Chondrocyte (in vitro differentiated cells): ENCODE results near the gene SUCLG1. TPM values are rescaled to one million over a fixed set of nuclear protein-coding genes. Genes with fewer than 3 reads are reported as not detected.

Experiments used
- DNase-seq: peaks from one replicate; pipeline ENCODE4 v3.0.0; 2021; ENCODE audit warnings: mixed read lengths, low spot score
- H3K27ac Mint-ChIP-seq: one replicate; pipeline ENCODE4 v1.8.0; 2021; ENCODE audit warnings: mild to moderate bottlenecking, moderate library complexity, mixed read lengths; ENCODE audit not compliant: unreplicated experiment
- H3K27me3 Mint-ChIP-seq: 2 replicates; pipeline ENCODE4 v1.8.0; 2021; ENCODE audit warnings: low read depth, mixed read lengths
- H3K36me3 Mint-ChIP-seq: 2 replicates; pipeline ENCODE4 v1.8.0; 2021; ENCODE audit warnings: low read depth, mixed read lengths
- H3K4me1 Mint-ChIP-seq: 2 replicates; pipeline ENCODE4 v1.8.0; 2021; ENCODE audit warnings: low read depth, mild to moderate bottlenecking, mixed read lengths
- H3K4me3 Mint-ChIP-seq: one replicate; pipeline ENCODE4 v1.8.0; 2021; ENCODE audit warnings: mild to moderate bottlenecking, moderate library complexity, mixed read lengths; ENCODE audit not compliant: unreplicated experiment
- H3K9me3 Mint-ChIP-seq: 2 replicates; pipeline ENCODE4 v1.8.0; 2021; ENCODE audit warnings: low read depth, mixed read lengths
- total RNA-seq: library from RNA; stranded (reverse); gene quantifications from 3 replicates; pipeline ENCODE4 v1.2.1, GENCODE V29; 2021
- TF ChIP-seq, protein P1 (sequence below): fragments of 200-600 bp; sonication (generic); IDR thresholded peaks from 2 replicates; pipeline ENCODE4 v1.5.0; 2021; ENCODE audit warnings: antibody characterized with exemption, mild to moderate bottlenecking, moderate library complexity

SUCLG1 gene
- total RNA-seq, 1 donor from 2014 or later, result 38.3 TPM

DNA sequence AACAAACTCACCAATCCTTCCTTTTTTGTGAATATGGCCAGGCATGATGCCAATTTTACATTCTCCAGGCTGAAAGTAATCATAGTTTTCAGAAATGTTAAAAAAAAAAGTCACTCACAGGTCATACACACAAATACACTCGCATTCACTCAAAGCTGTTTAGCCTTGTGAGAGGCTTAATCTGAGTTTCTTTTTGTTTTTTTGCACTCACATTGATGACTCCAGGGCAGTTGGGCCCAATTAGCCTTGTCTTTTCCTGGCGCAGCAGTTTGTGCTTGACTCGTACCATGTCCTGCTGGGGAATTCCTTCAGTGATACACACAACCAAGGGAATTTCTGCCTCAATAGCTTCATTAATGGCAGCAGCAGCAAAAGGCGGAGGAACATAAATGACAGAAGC is 18.0 kb downstream of the SUCLG1 start:
- TF ChIP-seq, protein P1, sequence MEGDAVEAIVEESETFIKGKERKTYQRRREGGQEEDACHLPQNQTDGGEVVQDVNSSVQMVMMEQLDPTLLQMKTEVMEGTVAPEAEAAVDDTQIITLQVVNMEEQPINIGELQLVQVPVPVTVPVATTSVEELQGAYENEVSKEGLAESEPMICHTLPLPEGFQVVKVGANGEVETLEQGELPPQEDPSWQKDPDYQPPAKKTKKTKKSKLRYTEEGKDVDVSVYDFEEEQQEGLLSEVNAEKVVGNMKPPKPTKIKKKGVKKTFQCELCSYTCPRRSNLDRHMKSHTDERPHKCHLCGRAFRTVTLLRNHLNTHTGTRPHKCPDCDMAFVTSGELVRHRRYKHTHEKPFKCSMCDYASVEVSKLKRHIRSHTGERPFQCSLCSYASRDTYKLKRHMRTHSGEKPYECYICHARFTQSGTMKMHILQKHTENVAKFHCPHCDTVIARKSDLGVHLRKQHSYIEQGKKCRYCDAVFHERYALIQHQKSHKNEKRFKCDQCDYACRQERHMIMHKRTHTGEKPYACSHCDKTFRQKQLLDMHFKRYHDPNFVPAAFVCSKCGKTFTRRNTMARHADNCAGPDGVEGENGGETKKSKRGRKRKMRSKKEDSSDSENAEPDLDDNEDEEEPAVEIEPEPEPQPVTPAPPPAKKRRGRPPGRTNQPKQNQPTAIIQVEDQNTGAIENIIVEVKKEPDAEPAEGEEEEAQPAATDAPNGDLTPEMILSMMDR, result no peak
- Mint-ChIP-seq H3K9me3 (peaks cover 5% of the 10 kb centered on the region), H3K27me3 (no peaks in the 10 kb centered on the region), H3K27ac (no peak overlapping the region), H3K4me3 (no peak overlapping the region), H3K4me1 (peaks cover 13% of the 10 kb centered on the region), H3K36me3 (peaks cover 41% of the 10 kb centered on the region)
- DNase-seq, result no peak

DNA sequence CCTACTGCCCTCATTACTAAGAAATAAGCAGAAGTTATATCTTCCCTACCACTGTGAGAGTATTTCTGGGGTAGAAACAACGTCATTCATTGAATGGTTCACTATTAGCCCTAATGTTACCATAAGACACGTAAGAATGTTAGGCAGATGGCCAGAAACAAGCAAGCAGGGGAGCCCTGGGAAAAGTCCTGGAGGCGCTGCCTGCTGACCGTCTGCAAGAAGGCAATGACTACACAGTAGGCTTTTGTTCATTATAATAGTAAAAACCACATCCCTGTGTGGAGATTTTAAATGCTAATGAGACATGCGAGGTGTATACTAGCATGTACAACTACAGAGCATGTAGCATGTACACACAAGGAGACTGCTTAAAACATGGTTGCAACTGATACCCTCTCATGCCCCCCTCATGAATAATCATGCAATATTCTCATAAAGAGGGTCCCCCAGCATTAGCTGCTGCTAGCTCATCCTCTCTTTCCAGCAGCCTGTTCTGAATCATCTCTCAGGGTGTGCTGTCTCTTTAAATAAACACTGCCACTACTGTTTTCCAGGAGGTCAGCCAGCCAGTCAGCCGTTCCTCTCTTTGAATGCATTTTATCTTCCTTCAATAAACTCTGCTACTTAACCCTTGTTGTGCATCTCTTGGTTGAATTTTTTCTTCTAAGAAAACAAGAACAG is 23.6 kb downstream of the SUCLG1 start:
- peaks cover 33% of the 10 kb centered on the region for H3K36me3 Mint-ChIP-seq
- no peaks in the 10 kb centered on the region for H3K9me3 Mint-ChIP-seq
- no peak overlapping the region for H3K27ac Mint-ChIP-seq
- H3K4me1 Mint-ChIP-seq, result peaks cover 17% of the 10 kb centered on the region
- no peak for DNase-seq
- TF ChIP-seq, protein P1, result no peak
- H3K27me3 Mint-ChIP-seq, result no peaks in the 10 kb centered on the region
- no peak overlapping the region for H3K4me3 Mint-ChIP-seq

DNA sequence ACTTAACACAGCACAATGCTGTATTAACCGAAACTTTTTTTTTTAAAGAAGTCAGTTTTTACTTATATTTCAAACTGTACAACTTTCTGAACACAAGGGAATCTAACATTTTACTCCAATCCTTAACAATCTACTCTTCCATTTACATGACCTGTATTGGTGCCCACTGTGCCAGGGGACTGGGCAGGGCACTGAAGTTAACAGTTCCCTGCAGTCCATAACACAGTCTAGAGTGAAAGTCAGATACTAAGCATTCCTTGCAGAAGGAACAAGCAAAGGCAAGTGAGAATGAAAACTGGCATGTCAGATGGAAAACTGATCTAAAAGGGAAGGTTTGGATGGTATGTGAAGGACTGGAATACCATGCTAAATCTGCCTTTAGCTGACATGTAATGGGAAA is 29.8 kb downstream of the SUCLG1 start:
- no peaks in the 10 kb centered on the region for H3K27me3 Mint-ChIP-seq
- H3K9me3 Mint-ChIP-seq, result no peaks in the 10 kb centered on the region
- H3K4me3 Mint-ChIP-seq, result no peak overlapping the region
- TF ChIP-seq, protein P1, result no peak
- DNase-seq, result no peak
- no peak overlapping the region for H3K27ac Mint-ChIP-seq
- peaks cover 2% of the 10 kb centered on the region for H3K4me1 Mint-ChIP-seq
- H3K36me3 Mint-ChIP-seq, result peaks cover 35% of the 10 kb centered on the region

DNA sequence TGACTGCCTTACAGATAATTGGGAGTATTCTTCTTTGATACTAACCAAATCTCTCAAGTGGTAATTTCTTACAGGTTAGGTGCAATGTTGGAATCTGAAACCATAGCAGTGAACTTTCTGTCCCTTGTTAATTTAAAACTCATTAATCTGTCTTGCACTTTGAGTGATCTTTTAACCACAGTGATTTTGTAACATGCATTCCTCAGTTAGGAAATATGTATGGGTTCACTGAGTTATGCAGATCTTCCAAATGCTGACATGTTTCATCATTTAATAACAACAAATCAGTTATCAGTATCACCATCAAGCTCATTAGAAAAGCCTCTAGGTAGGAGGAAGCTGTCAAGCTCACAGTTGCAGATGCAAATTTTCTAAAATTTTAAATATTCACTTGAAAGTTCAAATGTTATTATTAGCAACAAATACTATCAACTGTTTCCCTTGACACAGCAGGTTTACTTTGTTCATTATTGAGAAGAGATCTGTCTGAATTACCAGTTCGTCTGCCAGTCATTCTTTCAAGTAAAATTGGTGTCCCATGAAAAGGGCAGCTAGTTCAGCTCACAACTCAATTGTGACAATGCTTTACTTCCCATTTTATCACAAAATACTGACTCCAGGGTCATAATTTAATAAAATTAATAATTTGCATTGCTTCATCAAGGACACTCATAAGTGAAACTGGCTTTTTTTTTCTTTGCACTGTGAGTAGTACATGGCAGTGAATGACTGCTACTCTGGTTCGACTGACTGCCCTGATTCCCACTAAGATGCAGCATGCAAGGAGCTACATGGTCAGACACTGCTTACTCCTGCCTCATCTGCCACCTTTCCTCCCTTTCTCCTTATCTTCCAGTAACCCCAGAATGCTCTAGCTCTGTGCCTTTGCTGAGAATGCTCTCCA is 31.6 kb downstream of the SUCLG1 start:
- peaks cover 35% of the 10 kb centered on the region for H3K36me3 Mint-ChIP-seq
- H3K27ac Mint-ChIP-seq, result no peak overlapping the region
- no peak overlapping the region for H3K4me3 Mint-ChIP-seq
- no peak for DNase-seq
- H3K9me3 Mint-ChIP-seq, result no peaks in the 10 kb centered on the region
- H3K27me3 Mint-ChIP-seq, result no peaks in the 10 kb centered on the region
- TF ChIP-seq, protein P1, result no peak
- peaks cover 2% of the 10 kb centered on the region for H3K4me1 Mint-ChIP-seq

DNA sequence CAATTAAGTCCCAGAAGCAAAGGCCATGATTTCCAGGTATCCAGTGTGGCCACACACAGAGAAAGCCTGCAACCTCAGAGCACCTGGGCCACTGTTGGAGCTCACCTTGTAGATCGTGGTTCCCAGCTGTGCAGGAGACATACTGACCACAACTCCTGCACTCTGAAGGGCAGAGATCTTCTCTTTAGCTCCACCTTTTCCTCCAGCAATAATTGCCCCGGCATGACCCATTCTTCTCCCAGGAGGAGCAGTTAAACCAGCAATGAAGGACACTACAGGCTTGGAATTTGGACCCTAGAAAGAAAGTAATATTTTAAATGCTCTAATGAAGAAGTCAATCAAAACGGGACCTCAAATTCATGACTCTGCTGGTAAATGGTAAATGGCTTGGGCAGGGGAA is 33.8 kb downstream of the SUCLG1 start:
- no peak for DNase-seq
- H3K27ac Mint-ChIP-seq, result no peak overlapping the region
- peaks cover 24% of the 10 kb centered on the region for H3K36me3 Mint-ChIP-seq
- TF ChIP-seq, protein P1, result no peak
- H3K27me3 Mint-ChIP-seq, result no peaks in the 10 kb centered on the region
- H3K4me1 Mint-ChIP-seq, result peaks cover 2% of the 10 kb centered on the region
- H3K9me3 Mint-ChIP-seq, result no peaks in the 10 kb centered on the region
- no peak overlapping the region for H3K4me3 Mint-ChIP-seq
